Gastroesophageal sphincter (tissue), 3 donors: ENCODE data around the gene TRIM52.

ENCODE experiments used
- CTCF ChIP-seq, 4 experiments: fragments of 200-600 bp in 2 of 4; fragments of 450-650 bp in 2 of 4; sonication (generic) in 1 of 4; IDR thresholded peaks; one replicate each; pipeline ENCODE4 v1.5.1; 2017 to 2019; ENCODE audit warnings: antibody characterized with exemption in 4 of 4, mild to moderate bottlenecking in 2 of 4, moderate library complexity in 2 of 4
- EP300 ChIP-seq: sonication (generic); formaldehyde crosslinking; IDR thresholded peaks from one replicate; pipeline ENCODE4 v1.6.1; 2017; ENCODE audit warnings: antibody characterized with exemption, mild to moderate bottlenecking
- POLR2A ChIP-seq, 2 donors: fragments of 450-650 bp; IDR thresholded peaks; one replicate each; pipeline ENCODE4 v1.6.1; 2017; ENCODE audit warnings: antibody characterized with exemption in 2 of 2, mild to moderate bottlenecking in 2 of 2, moderate library complexity in 1 of 2
- POLR2AphosphoS5 ChIP-seq: sonication (generic); formaldehyde crosslinking; IDR thresholded peaks from one replicate; pipeline ENCODE4 v1.6.1; 2017; ENCODE audit warnings: antibody characterized with exemption

- TF ChIP-seq CTCF (IDR thresholded peaks at IDR 0.05) (no peak), POLR2A (IDR thresholded peaks at IDR 0.05) (no peak), EP300 (no peak), POLR2AphosphoS5 (no peak)
Observed at GRCh38 chr5:181223729-181224389, 37.1 kb downstream of the TRIM52 start.
